OCI-LY1 (cell line): ENCODE measurements around the gene TMEM267.

ENCODE experiments used
- EZH2 ChIP-seq: fragments of 200-600 bp; sonication (generic), shearing (Covaris generic); IDR thresholded peaks from 2 replicates; pipeline ENCODE4 v1.8.0; 2017; ENCODE audit warnings: borderline replicate concordance, mixed run types, mild to moderate bottlenecking, antibody characterized with exemption, low read length, moderate library complexity, mixed read lengths
- TF ChIP-seq, protein P1 (sequence below): fragments of 200-600 bp; sonication (generic), shearing (Covaris generic); IDR thresholded peaks from 2 replicates; pipeline ENCODE4 v1.5.1; 2017; ENCODE audit warnings: mild to moderate bottlenecking, antibody characterized with exemption, low read length, moderate library complexity, mixed read lengths

DNA sequence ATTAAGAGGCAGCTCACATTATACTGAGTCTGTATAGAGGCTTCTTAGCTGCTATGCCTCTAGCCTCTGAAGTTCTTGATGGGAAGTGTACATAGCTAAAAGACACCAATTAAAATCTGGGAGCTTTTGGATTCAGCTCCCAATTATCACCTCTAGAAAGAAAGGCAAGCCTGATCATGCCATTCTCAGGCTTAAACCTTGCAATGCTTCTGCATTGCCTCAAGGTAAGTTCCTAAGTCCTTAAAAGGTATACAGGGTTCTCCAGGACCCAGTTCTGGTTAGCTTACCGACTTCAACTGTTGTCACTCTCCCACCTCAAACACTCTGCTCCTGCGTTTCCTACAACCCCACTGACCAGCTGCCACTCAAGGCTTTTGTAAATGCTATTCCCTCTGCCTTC is 54.0 kb downstream of the TMEM267 start:
- TF ChIP-seq, protein P1, sequence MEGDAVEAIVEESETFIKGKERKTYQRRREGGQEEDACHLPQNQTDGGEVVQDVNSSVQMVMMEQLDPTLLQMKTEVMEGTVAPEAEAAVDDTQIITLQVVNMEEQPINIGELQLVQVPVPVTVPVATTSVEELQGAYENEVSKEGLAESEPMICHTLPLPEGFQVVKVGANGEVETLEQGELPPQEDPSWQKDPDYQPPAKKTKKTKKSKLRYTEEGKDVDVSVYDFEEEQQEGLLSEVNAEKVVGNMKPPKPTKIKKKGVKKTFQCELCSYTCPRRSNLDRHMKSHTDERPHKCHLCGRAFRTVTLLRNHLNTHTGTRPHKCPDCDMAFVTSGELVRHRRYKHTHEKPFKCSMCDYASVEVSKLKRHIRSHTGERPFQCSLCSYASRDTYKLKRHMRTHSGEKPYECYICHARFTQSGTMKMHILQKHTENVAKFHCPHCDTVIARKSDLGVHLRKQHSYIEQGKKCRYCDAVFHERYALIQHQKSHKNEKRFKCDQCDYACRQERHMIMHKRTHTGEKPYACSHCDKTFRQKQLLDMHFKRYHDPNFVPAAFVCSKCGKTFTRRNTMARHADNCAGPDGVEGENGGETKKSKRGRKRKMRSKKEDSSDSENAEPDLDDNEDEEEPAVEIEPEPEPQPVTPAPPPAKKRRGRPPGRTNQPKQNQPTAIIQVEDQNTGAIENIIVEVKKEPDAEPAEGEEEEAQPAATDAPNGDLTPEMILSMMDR = no peak
- TF ChIP-seq EZH2 = no peak
